DOHH2 (cell line): ENCODE measurements around the gene LCN15.

ENCODE experiments used
- EZH2phosphoT487 ChIP-seq: fragments of 200-600 bp; sonication (generic); IDR thresholded peaks from 2 replicates; pipeline ENCODE4 v1.6.1; 2017; ENCODE audit warnings: borderline replicate concordance, mild to moderate bottlenecking, antibody characterized with exemption, low read length, moderate library complexity, mixed read lengths
- TF ChIP-seq, protein P1 (sequence below): fragments of 200-600 bp; sonication (generic); IDR thresholded peaks from one replicate; pipeline ENCODE4 v1.5.1; 2014; ENCODE audit warnings: antibody characterized with exemption, mild to moderate bottlenecking, low read depth, low read length; ENCODE audit not compliant: poor library complexity, severe bottlenecking

DNA sequence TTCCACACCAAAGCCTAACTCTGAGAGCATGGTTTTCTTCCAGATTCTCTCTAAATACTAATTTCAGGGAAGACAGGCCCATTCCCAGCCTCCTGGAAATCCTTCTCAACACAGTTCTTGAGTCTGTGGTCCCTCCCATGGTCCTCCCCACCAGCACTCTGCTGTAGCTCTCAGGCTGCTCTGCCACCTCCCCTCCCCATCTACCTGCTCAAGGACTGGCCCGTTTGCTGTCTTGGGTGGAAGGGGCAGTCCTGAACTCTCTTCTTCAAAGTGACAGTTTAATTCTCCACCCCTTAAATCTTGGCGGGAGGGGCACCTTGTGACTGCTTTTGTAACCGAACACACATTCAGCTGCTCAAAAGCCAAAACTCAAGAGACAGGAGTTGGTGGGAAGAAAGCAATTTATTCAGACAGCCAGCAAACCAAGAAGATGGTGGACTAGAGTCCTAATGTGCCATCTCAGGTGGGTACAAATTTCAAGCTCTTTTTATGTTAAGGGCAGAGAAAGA lies 7.6 kb upstream of the LCN15 start:
- no peak for TF ChIP-seq EZH2phosphoT487
- TF ChIP-seq, protein P1, sequence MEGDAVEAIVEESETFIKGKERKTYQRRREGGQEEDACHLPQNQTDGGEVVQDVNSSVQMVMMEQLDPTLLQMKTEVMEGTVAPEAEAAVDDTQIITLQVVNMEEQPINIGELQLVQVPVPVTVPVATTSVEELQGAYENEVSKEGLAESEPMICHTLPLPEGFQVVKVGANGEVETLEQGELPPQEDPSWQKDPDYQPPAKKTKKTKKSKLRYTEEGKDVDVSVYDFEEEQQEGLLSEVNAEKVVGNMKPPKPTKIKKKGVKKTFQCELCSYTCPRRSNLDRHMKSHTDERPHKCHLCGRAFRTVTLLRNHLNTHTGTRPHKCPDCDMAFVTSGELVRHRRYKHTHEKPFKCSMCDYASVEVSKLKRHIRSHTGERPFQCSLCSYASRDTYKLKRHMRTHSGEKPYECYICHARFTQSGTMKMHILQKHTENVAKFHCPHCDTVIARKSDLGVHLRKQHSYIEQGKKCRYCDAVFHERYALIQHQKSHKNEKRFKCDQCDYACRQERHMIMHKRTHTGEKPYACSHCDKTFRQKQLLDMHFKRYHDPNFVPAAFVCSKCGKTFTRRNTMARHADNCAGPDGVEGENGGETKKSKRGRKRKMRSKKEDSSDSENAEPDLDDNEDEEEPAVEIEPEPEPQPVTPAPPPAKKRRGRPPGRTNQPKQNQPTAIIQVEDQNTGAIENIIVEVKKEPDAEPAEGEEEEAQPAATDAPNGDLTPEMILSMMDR = no peak
